Spleen (tissue), 11 donors: Measurements from ENCODE around the gene AHRR. TPM values are rescaled to one million over a fixed set of nuclear protein-coding genes. Genes with fewer than 3 reads are reported as not detected.

ENCODE experiments used
- DNase-seq: peaks from one replicate; pipeline ENCODE4 v3.0.0-alpha.2; 2020
- H3K27ac ChIP-seq, 8 donors: fragments of 200-600 bp; sonication (generic) in 7 of 8; 1 replicate in 4 of 8; 2 replicates in 4 of 8; pipeline versions ENCODE4 v1.5.0 to v1.8.0; 2016 to 2021; ENCODE audit warnings: inconsistent platforms in 4 of 8, mild to moderate bottlenecking in 4 of 8, moderate library complexity in 1 of 8
- H3K27me3 ChIP-seq, 7 donors: fragments of 200-600 bp; sonication (generic) in 6 of 7; replicated peaks in 1 of 7; 1 replicate in 4 of 7; 2 replicates in 3 of 7; pipeline versions ENCODE4 v1.5.0 to v1.8.0; 2016 to 2021; ENCODE audit warnings: inconsistent platforms in 3 of 7, mild to moderate bottlenecking in 1 of 7
- H3K36me3 ChIP-seq, 6 donors: fragments of 200-600 bp; sonication (generic) in 5 of 6; 1 replicate in 4 of 6; 2 replicates in 2 of 6; pipeline versions ENCODE4 v1.5.0 to v1.8.0; 2016 to 2021; ENCODE audit warnings: inconsistent platforms in 2 of 6
- H3K4me1 ChIP-seq, 6 donors: fragments of 200-600 bp; sonication (generic) in 5 of 6; 1 replicate in 3 of 6; 2 replicates in 3 of 6; pipeline versions ENCODE4 v1.5.0 to v1.8.0; 2016 to 2021; ENCODE audit warnings: inconsistent platforms in 3 of 6
- H3K4me3 ChIP-seq, 8 donors: fragments of 200-600 bp; sonication (generic) in 7 of 8; 1 replicate in 4 of 8; 2 replicates in 4 of 8; pipeline versions ENCODE4 v1.5.0 to v1.8.0; 2016 to 2021; ENCODE audit warnings: inconsistent platforms in 4 of 8, mild to moderate bottlenecking in 4 of 8, moderate library complexity in 2 of 8
- H3K9me3 ChIP-seq, 8 donors: fragments of 200-600 bp; sonication (generic) in 7 of 8; 1 replicate in 4 of 8; 2 replicates in 4 of 8; pipeline versions ENCODE4 v1.5.0 to v1.8.0; 2016 to 2021; ENCODE audit warnings: inconsistent platforms in 4 of 8
- POLR2A ChIP-seq, 3 donors: fragments of 450-650 bp; IDR thresholded peaks; one replicate each; pipeline ENCODE4 v1.5.1; 2017; ENCODE audit warnings: antibody characterized with exemption in 3 of 3, mild to moderate bottlenecking in 1 of 3
- POLR2AphosphoS5 ChIP-seq, 3 donors: sonication (generic); formaldehyde crosslinking; IDR thresholded peaks; one replicate each; pipeline ENCODE4 v1.5.1; 2017; ENCODE audit warnings: antibody characterized with exemption in 3 of 3
- WGBS, 5 donors: extraction: QIAGEN DNeasy Blood & Tissue Kit in 3 of 5; methylation state at CpG; one replicate each; pipeline versions ENCODE4 v1.1.5 to v1.1.7; 2013 to 2018; 5-methylcytosine and 5-hydroxymethylcytosine counted together
- intact Hi-C: fragments of 100-400 bp; cut with DNase I; formaldehyde crosslinking; loops from one replicate; pipeline ENCODE4 v1.15.0; 2023; ENCODE audit warnings: low total_unique reads
- polyA plus RNA-seq, 3 donors: library from polyadenylated mRNA; stranded (reverse); fragments of 200-250 nt; gene quantifications; one replicate each; pipeline ENCODE4 v1.2.1, GENCODE V29; 2013
- total RNA-seq, 7 donors: library from RNA; depleted of rRNA in 3 of 7; stranded (reverse); fragments of >200 nt in 3 of 7; fragmentation: NEBNext Ultra II Directional in 4 of 7; extraction: Animal tissue kit (Norgen Biotek cat#: 25700) in 4 of 7; gene quantifications; one replicate each; pipeline versions ENCODE4 v1.1.0 to v1.2.1, GENCODE V29; 2016 to 2021
- TF ChIP-seq, protein P1 (sequence below), 11 experiments: fragments of 200-600 bp in 7 of 11; fragments of 450-650 bp in 4 of 11; sonication (generic) in 4 of 11; IDR thresholded peaks in 8 of 11; conservative IDR thresholded peaks in 3 of 11; 1 replicate in 7 of 11; 2 replicates in 4 of 11; pipeline versions ENCODE4 v1.4.0 to v1.8.0; 2016 to 2021; ENCODE audit warnings: antibody characterized with exemption in 11 of 11, inconsistent platforms in 4 of 11, mild to moderate bottlenecking in 1 of 11
- donor health status: healthy with polysubstance abuse.
- donor health status: DM: no; HTN: no; CAD: no; lungs with moderate emphysema.
- donor health status: DM: no; HTN: no; CAD: no.
- donor health status: Bipolar disorder and iron deficiency.
- donor health status: healthy.
- donor health status: DM: no; HTN: no; CAD: no.
- donor health status: DM: yes; HTN: yes; CAD: no.

The AHRR gene
- total and polyA plus RNA-seq, 10 donors: 0.96 to 28.5 (median 13.2) TPM

DNA sequence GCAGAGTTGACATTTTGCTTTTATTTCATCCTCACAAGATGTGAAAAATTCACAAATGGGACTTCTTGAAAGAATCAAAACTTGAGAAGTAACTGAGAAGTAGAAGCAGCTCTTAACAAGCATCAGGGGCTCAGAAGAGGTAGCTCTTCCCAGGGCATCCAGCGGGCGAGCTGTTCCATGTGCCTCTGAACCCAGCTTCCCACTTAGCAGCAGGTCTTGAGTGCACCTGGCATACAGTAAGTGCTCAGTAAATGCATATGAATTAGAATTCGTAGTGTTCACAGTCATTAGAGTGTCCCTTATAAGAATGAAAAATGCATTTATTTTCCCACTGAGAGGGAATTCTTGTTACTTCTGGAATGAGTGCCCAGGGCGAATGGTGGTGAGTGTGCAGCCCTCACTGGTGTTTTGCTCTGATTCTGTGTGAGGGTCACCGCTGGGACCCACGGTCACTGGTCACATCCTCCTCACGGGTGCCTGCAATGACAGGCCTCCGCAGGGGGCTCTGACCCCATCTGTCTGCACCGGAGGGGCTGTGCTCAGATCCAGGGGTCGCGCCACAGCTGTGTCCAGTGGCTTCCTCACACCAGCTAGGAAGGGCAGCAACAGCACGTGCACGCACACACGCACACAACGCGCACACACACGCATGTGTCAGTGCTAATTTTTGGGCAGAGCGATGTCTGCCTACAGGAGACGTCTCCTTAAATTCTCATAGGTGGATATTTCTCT is 148.4 kb downstream of the AHRR start:
- Histone ChIP-seq H3K36me3 (peaks cover 0 to 52% (median 26%) of the 10 kb centered on the region in 6 donors), H3K9me3 (no peaks in the 10 kb centered on the region), H3K27me3 (peaks cover 0 to 13% (median 10%) of the 10 kb centered on the region in 7 donors), H3K27ac (no peak overlapping the region), H3K4me1 (peaks cover 18 to 49% (median 38%) of the 10 kb centered on the region in 6 donors), H3K4me3 (no peak overlapping the region)
- peak; percentile 78 for DNase-seq
- intact Hi-C loops: no loop called here
- TF ChIP-seq POLR2AphosphoS5 (IDR thresholded peaks at IDR 0.05): peak; percentile 4 to 69 (median 39)
- TF ChIP-seq, protein P1, sequence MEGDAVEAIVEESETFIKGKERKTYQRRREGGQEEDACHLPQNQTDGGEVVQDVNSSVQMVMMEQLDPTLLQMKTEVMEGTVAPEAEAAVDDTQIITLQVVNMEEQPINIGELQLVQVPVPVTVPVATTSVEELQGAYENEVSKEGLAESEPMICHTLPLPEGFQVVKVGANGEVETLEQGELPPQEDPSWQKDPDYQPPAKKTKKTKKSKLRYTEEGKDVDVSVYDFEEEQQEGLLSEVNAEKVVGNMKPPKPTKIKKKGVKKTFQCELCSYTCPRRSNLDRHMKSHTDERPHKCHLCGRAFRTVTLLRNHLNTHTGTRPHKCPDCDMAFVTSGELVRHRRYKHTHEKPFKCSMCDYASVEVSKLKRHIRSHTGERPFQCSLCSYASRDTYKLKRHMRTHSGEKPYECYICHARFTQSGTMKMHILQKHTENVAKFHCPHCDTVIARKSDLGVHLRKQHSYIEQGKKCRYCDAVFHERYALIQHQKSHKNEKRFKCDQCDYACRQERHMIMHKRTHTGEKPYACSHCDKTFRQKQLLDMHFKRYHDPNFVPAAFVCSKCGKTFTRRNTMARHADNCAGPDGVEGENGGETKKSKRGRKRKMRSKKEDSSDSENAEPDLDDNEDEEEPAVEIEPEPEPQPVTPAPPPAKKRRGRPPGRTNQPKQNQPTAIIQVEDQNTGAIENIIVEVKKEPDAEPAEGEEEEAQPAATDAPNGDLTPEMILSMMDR (IDR thresholded peaks at IDR 0.05 in 8 of 11, conservative IDR thresholded peaks at IDR 0.05 in 3 of 11): no peak
- 91 to 95% (median 91%) methylated on average over 14 to 19 of the region's 19 CpGs for WGBS, 5 donors

DNA sequence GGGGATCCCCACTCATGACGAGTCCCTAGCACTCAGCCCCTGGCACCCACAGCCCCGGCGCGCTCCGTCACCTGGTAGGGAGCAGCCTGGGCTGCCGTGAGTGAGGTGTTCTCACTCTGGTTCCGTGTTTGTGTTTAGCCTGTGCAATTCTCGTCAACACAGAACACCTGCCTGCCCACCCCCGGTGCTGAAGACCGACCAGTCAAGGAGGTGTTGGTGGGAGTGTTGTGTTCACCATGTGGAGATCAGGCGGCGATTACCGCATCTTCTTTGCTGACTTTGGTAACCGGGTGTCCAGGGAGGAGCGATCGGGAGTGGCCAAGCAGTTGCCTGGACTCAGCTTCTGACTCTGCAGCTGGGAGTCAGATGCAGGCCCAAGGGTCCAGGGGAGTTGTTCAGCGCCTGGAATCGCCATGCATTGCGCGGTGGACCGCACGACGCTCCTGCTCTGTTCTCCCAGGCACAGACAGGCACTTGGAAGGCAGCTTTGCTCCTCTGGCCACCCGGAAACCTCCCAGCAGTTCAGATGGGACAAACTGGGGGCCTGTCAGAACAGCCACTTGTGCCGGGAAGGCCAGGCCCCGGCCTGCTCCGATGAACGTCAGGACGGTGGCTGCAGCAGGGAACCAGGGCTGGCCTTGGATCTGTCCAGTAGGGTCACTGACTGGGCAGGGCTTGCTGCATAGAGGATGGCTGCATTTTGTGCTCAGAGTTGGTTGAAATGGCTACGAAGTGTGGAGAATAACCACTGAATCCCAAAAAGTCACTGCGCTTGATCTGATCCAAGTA is 149.6 kb downstream of the AHRR start:
- 88 to 93% (median 91%) methylated on average over 25 to 31 of the region's 31 CpGs for WGBS, 5 donors
- intact Hi-C loops: no loop called here
- peak; percentile 81 for DNase-seq
- peaks cover 0 to 25% (median 22%) of the 10 kb centered on the region in 7 donors for H3K27me3 ChIP-seq
- TF ChIP-seq POLR2A (IDR thresholded peaks at IDR 0.05) (no peak), POLR2AphosphoS5 (IDR thresholded peaks at IDR 0.05) (peak; percentile 11 to 61 (median 14))
- TF ChIP-seq, protein P1 (IDR thresholded peaks at IDR 0.05 in 8 of 11, conservative IDR thresholded peaks at IDR 0.05 in 3 of 11): no peak
- H3K4me1 ChIP-seq: peaks cover 21 to 52% (median 40%) of the 10 kb centered on the region in 6 donors
- peaks cover 0 to 40% (median 14%) of the 10 kb centered on the region in 6 donors for H3K36me3 ChIP-seq
- H3K4me3 ChIP-seq: peak overlapping the region in 1 of 8 donors; percentile 98
- no peaks in the 10 kb centered on the region for H3K9me3 ChIP-seq
- peak overlapping the region in 2 of 8 donors; percentile 83 to 89 for H3K27ac ChIP-seq

DNA sequence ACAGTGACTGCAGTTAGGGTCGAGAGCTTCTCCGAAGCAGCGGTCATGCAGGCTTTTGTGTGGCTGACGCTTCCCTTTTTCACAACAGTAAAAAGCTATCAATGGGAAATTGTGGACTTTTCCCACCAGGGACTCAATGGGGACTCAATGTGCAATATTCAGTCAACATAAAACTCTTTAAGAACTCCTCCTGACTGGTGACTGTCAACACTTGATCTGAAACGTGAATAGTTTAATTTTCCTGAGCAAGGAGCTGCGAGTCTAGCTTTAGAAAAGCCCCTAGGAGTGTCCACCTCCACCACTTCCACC is 150.2 kb downstream of the AHRR start:
- Histone ChIP-seq H3K9me3 (no peaks in the 10 kb centered on the region), H3K36me3 (peaks cover 0 to 34% (median 9%) of the 10 kb centered on the region in 6 donors), H3K27ac (peak overlapping the region in 3 of 8 donors; percentile 83 to 89 (median 85)), H3K27me3 (peaks cover 0 to 31% (median 28%) of the 10 kb centered on the region in 7 donors), H3K4me1 (peaks cover 21 to 52% (median 40%) of the 10 kb centered on the region in 6 donors), H3K4me3 (peak overlapping the region; percentile 70 to 98 (median 80))
- no peak for DNase-seq
- 46 to 79% (median 71%) methylated on average over 6 of the region's 6 CpGs for WGBS, 5 donors
- TF ChIP-seq, protein P1 (IDR thresholded peaks at IDR 0.05 in 8 of 11, conservative IDR thresholded peaks at IDR 0.05 in 3 of 11): no peak
- TF ChIP-seq POLR2A (IDR thresholded peaks at IDR 0.05) (no peak), POLR2AphosphoS5 (IDR thresholded peaks at IDR 0.05) (no peak)
- intact Hi-C loops: no loop called here
